NCI-H69 (cell line): ENCODE measurements around the gene RBM17.
A peak's percentile ranks its signal among the peaks of the same experiment; 100 is the strongest.
"Not testable (repeated sequence)": the region's sequence is repeated elsewhere in the genome, so short reads cannot be mapped to it uniquely, and the experiment has no call there.

Experiments used
- DNase-seq: peaks from one replicate; lab custom pipeline; 2025; lab: John Stamatoyannopoulos, UW

The RBM17 gene

GRCh38 chr10:6112893-6113292 is 24.1 kb downstream of the RBM17 start:
- no peak for DNase-seq

DNA sequence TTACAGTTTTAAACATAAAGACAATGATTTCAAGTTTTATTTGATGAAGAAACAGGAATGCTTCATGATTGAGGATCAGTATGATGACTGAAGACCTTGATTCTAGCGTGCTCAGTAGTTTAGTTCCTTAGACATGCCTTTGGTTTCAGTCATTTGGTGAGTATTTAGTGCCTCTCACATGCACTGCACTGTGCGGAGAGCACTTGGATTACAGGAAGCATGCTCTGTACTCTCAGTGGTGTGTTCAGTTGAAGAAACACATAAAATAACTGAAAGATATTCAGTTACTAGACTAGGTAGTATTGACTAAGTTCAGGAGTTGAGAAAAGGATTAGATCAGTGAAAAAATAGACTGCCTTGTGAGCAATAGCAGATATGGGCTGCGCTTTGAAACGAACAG is 25.5 kb downstream of the RBM17 start:
- no peak for DNase-seq

GRCh38 chr10:6114805-6115341 is 26.0 kb downstream of the RBM17 start:
- DNase-seq, result no peak

DNA sequence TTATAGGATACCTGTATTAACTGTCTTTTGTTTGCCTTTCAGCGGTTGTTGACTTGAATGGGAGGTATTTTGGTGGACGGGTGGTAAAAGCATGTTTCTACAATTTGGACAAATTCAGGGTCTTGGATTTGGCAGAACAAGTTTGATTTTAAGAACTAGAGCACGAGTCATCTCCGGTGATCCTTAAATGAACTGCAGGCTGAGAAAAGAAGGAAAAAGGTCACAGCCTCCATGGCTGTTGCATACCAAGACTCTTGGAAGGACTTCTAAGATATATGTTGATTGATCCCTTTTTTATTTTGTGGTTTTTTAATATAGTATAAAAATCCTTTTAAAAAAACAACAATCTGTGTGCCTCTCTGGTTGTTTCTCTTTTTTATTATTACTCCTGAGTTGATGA is 26.6 kb downstream of the RBM17 start:
- DNase-seq, result no peak

GRCh38 chr10:6115824-6116350 is 27.1 kb downstream of the RBM17 start:
- DNase-seq, result no peak

- no peak for DNase-seq
Observed at GRCh38 chr10:6116806-6117205, 28.0 kb downstream of the RBM17 start.

DNA sequence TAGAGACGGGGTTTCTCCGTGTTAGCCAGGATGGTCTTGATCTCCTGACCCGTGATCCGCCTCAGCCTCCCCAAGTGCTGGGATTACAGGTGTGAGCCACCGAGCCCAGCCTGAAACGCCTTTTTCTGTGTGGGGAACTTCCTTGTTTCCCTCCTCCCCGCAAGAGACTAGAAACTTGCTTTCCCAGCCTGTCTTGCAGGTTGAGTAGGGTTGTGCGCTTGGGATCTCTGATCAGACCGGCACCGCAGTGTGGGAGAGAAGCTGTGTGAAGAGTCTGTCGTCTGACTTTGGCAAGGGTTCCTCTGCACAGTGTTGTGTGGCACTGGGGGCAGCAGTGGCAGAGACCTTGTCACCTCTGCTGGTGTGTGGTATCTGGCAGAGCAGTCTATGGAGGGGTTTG is 28.9 kb downstream of the RBM17 start:
- DNase-seq, result no peak

DNA sequence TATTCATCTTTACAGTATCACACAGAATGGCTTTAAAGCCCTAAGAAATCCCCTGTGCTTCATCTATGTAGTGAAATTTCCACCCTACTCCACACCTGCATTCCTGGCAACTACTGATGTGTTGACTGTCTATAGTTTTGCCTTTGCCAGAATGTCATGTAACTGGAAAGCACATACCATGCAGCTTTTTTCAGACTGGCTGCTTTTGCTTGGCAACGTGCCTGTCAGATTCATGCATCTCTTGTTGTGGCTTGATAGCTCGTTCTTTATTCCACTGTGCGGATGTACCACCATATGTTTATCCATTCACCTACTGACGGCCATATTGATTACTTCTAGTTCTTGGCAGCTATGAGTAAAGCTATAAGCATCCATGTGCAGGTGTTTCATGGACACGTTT is 30.6 kb downstream of the RBM17 start:
- no peak for DNase-seq

- DNase-seq, result no peak
Observed at GRCh38 chr10:6119962-6120361, 31.1 kb downstream of the RBM17 start.

- DNase-seq, result peak; percentile 48
Observed at GRCh38 chr10:6120691-6121090, 31.9 kb downstream of the RBM17 start.

GRCh38 chr10:6121146-6121545 is 32.3 kb downstream of the RBM17 start:
- peak; percentile 22 for DNase-seq

- no peak for DNase-seq
Observed at GRCh38 chr10:6123532-6123931, 34.7 kb downstream of the RBM17 start.

- no peak for DNase-seq
Observed at GRCh38 chr10:6124666-6125065, 35.8 kb downstream of the RBM17 start.

GRCh38 chr10:6127461-6127860 is 38.6 kb downstream of the RBM17 start:
- not testable (repeated sequence) for DNase-seq

DNA sequence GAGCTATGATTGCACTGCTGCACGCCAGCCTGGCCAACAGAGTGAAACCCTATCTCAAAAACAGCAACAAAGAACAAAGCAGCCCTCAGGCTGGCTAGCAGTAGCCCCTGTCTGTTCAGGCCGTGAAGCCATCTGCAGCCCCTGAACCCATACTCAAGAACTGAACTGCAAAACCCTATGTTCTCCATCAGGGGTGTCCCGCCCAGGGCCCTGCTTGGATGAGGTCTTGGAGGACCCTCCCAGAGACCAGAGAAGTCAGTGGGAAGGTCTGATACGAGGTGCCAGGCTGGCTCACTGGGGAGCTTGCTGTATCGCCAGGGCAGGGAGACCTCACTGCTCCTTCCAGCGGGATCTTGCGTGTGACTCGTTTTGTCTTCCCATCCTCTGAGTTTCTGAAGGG is 39.3 kb downstream of the RBM17 start:
- DNase-seq, result no peak

- DNase-seq, result peak; percentile 10
Observed at GRCh38 chr10:6128591-6129251, 39.9 kb downstream of the RBM17 start.

GRCh38 chr10:6130848-6131470 is 42.1 kb downstream of the RBM17 start:
- DNase-seq, result no peak

- peak; percentile 9 for DNase-seq
Observed at GRCh38 chr10:6133331-6134098, 44.7 kb downstream of the RBM17 start.

GRCh38 chr10:6134099-6134823 is 45.4 kb downstream of the RBM17 start:
- DNase-seq, result no peak

GRCh38 chr10:6135039-6135438 is 46.2 kb downstream of the RBM17 start:
- peak; percentile 2 for DNase-seq

- DNase-seq, result no peak
Observed at GRCh38 chr10:6135589-6136168, 46.8 kb downstream of the RBM17 start.
